Stimulated activated CD4-positive, alpha-beta T cell treated with anti-CD3 and anti-CD28 coated beads, Interleukin-4, amount 100 ng/mL, for 4 hours (primary cell): ENCODE measurements around the gene ATP23.
A peak's percentile ranks its signal among the peaks of the same experiment; 100 is the strongest.

Experiments used
- DNase-seq, 2 experiments: peaks; one replicate each; pipeline ENCODE4 v3.0.0-alpha.2; 2020

Gene ATP23

DNA sequence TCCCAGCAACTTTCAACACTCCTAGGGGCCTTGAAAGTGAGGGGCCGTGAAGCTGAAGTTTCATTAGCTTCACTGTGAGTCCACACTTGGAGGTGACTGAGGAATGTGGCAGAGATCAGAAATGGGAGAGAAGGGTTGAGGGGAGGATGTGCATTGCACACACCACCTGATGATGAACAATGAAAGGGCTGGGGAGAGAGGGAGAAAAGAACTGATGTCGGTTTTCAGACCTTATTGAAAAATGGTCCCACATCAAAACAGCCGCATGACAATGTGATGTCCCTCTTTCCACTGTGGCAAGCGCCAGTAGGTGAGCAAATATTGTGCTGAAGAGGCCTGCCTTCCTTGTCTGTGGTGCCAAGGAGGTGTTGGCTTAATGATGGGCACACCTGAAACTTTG lies 32.3 kb upstream of the ATP23 start:
- DNase-seq: no peak

DNA sequence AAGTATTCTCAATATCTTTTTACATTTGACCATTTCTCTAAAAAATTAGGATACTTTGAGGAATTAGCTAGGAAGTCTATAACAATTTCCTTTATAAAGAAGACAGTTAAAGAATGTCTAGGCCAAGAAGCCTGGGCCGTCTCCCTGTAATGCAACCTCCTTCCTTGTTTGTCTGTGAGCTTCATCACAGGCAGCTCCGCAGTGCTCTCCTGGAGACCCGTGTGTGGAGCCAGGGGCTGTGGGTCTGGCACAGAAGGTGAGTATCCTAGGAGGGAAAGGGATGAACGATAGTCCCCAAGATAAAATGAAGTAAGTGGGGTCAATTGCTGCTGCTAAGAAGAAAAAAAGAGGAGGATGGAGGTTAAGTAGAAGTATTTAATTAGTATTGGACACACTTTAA lies 31.8 kb upstream of the ATP23 start:
- no peak for DNase-seq

DNA sequence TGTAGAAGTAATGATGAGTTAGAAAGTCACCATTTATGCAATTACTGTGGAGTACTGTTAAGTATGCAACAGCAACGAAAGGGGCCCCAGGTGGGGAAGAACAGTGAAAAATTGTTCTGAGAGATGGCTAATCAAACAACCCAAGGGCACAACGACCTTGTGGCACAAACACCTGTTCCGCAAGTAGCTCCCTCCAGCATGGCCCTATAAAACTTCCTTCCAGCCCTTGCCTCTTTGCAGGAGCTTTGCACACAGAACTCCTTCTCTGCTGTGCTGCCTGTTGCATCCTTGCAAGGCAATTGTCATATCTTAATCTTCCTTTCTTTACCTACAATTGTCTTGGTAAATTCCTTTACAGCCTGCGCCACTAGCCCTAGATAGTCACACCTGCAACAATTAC lies 23.2 kb upstream of the ATP23 start:
- no peak for DNase-seq

DNA sequence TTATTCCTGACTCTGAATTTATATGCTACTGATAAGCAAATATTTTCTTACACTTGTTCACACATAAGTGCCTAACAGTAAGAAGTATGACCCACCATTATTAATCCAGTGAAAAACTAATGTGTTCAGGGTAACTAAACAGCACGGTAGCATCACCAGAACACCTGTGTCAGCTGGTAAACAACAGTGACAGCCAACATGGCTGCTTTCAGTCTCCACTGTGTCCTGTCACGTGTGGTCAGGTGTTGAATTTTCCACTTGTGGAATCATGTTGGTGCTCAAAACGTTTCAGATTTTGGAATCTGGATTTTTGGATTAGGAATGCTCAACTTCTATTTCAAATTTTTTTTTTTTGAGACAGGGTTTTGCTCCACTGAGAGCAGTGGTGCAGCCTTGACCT lies 14.3 kb upstream of the ATP23 start:
- DNase-seq: no peak

DNA sequence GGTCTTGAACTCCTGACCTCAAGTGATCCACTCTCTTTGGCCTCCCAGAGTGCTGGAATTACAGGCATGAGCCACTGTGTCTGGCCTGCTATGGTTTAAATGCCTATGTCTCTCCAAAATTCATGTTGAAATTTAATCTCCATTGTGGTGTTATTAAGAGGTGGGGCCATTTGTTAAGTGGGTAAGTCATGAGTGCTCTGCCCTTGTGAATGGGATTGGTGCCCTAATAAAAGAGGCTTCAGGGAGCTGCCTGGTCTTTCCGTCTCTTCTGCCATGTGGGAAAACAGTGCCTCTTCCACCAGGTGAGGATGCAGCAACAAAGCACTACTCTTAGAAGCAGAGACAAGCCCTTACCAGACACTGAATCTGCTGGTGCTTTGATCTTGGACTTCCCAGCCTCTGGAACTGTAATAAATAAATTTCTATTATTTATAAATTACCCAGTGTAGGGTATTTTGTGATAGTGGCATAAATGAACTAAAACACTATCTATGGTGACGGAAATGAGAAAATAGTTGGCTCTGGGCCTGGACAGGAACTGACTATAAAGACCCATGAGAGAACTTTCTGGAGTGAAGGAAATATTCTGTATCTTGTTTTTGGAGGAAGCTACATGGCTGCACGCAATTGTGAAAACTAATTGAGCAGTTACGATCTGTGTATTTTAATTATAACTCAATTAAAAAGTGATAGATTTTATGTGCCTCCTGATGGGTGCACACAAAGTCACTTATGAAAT lies 12.1 kb upstream of the ATP23 start:
- no peak for DNase-seq

DNA sequence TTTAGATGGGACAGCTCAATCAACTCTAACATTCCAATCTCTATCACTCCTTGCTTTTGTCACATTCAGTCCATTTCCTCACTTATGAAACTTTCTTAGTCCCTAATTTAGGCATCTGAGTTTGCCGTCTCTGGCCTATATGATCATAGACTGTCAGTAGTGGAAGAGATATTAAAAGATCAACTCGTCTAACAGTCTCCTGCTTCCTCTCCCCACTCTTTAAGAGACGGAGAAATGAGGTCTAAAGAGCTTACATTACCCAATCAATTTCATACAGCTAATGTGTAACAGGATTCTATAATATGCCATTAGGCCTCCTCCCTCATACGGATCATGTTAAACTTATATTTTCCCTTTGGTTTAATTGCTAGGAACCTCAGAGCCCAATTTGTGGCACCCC lies 6.5 kb upstream of the ATP23 start:
- no peak for DNase-seq

DNA sequence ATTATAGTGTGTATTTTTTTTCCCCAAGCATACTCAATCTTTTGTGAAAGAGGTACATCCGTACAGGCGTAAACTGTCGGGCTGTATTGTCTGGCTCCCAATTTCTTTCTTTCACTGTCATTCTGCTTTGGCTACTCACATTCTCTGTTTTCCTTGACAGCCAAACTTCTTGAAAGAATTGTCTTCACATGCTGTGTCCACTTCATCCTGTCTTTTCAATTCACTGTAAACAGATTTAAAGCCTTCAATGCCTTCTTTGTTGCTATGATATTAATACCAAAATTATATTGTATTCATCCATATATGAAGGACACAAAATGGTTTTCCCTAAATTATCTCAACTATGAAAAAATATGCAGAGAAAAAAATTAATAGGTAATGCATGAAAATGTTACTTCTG lies 6.0 kb upstream of the ATP23 start:
- DNase-seq: no peak

DNA sequence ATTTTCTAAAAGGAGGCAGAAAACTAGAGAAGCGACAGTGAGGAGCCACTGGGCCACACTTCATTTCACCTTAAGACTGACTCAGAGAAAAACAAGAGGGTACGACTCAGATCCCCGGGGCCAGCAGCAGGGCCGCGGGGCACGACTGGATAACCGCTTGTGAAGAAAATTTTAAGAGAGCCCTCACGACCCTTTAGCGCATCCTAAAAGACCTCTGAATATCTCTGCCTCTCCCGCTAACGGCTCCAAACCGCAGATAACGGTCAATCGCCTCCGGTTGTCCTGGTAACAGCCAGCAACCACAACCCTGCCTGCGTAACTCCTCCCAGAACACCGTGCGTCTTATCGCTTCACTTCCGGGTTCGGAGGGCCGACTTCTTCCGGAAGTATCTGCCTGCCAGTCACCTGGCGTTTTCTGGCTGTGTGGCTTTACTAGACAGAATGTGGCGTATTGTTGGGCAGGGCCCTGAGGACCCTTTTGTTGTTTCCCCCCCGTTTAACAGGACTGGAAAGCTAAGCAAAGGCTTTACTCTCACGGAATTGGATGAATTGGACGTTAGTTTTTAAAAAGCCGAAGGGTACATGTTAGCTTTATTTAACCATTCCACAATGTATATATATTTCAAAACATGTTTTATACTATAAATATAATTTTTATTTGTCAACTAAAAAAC lies 5.4 kb upstream of the ATP23 start:
- DNase-seq: peak; percentile 76 to 91

DNA sequence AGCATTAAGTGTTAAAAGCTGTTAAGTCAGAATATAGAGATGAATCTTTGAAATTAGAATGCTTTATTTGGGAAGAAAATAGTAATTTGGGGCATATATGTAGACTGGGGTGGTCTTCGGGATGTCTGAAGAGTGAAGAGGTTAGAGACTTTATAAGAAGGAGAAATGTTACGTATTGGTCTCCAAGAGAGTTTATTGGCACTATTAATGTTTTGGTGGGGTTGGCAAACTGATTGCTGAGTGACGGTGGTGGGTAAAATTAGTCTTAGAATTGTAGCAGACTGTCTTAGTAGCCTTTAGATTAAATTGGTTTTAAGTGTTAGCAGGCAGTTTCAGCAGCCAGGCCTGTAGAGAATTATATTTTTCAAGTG lies 4.9 kb upstream of the ATP23 start:
- no peak for DNase-seq

DNA sequence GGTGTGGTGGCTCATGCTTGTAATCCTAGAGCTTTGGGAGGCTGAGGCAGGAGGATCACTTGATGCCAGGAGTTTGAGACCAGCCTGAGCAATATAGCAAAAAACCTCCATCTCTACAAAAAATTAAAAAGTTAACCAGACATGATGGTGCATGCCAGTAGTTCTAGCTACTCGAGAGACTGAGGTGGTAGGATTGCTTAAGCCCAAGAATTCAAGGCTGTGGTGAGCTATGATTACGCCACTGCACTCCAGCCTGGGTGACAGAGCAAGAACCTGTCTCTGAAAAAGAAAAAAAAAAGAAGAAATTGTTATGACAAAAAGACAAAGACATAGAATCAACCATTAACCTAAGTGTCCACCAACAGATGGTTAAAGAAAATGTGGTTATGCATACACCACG lies 2.1 kb upstream of the ATP23 start:
- no peak for DNase-seq

DNA sequence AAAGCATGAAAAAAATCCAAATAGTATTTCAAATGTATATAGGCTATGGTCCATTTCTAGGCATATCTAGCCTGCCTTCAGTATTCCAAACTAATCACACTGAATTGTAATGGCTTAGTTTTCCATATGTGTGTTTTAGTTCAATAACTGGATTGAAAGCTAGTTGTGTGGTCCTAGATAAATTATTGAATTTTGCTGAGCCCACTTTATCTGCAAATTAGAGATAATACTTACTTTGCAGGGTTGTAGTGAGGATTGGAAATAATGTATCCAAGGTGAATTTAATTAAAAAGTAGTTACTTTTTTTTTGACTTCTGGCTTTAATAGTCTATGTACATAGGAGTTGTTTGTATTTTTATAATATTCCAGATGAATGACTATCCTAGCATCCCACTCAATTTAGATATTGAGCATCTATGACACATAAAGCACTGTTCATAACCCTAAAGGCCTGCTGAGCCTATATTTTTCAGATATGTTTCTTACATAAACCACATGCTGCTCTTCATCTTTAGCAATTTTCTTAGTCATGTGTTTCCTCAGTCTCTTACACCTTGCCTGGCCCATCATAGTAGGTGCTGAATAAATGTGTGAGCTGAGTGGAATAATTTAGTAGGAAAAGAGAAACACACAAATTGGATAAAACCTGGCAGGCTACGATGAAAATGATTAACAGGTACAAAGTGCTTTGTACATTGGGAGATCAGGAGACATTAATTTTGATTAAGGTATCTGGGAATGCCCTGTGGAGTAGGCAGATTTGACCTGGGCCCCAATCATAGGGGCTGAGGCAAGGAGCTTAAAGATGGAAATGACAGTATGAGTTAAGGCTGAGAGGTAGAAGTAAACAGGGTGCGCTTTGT lies 1.1 kb upstream of the ATP23 start:
- DNase-seq: no peak

DNA sequence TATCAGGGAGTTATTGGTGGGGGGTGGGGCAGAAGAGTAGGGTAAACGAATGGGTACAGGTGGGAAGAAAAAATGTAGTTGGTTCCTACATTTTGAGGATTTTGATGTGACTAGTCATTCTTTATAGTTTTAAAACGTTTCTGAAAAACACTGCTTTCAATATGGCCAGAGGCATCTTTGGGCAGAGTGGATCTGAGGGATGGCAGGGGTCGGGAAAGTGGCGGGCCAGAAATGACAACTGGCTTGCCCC lies 527 bp upstream of the ATP23 start:
- no peak for DNase-seq

DNA sequence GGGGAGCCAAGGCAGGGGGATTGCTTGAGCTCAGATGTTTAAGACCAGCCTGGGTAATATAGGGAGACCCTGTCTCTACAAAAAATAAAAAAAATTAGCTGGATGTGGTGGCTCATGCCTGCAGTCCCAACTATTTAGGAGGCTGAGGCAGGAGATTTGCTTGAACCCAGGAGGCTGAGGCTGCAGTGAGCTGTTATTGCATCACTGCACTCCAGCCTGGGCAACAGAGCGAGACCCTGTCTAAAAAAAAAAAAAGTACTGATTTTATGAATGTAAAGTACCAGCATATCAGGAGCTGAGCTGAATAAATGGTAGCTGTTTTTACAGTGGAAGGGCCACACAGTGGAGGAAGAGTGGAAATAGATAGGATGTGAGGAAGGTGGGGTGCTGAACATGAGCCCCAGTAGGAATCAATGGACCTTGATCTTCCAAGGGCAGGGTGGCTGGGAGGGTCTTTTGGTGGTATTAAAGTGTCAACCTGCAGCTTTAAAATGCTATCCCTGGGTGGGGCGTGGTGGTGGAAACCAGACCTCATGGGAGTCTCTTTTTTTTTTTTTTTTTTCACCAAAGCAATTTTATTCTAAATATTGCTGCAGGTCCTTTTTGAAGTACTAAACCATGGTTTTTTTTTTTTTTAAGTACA lies 2.2 kb downstream of the ATP23 start:
- no peak for DNase-seq

DNA sequence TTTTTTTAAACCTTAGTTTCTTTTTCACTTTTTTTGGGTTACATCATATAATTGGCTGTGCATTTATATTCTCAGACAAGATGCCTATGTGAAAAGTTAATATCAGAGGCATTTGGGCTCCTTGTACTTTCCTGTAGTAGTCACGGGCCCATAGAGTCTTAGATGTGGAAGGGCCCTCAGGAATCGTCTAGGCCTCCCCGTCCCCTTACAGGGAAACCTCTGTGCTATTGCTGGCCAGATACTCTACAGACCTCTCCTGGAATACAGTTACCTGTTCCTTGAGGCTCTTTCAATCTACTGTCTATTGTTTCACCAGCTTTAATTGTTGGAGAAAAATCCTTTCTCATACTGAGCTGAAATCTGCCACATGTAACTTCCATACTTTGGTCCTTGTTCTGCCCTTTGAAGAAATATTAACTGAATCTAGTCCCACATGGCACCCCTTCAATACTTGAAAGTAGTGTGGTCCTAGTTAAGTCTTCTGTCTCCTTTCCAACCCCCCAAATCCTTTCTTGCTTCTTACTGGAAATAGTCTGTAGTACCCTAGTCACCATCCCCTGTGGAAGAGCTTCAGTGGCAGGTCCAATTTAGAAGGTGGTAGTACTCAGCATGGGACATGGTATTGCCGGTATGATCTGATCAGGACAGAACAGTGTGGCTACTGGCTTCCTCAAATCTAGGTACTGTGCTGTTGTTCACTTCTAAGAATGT lies 3.1 kb downstream of the ATP23 start:
- DNase-seq: no peak

DNA sequence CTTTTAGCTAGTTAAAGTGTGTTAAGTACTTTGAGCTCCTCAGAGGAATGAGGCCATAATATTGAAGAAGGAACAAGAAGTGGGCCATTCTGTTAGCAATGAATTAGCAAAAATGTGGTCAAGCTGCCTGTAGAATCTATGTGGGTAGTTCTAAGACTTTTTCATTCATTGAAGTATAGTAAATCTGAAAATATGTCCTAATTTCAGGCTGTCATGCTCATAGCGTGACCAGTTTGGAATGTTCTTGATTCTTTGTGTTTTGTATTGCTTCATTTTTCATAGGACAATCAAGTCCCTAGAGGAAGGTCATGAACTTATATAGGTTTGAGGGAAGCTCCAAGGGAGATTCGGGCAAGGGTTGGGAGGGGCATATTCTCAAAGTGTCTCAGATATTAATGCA lies 11.4 kb downstream of the ATP23 start:
- DNase-seq: no peak

DNA sequence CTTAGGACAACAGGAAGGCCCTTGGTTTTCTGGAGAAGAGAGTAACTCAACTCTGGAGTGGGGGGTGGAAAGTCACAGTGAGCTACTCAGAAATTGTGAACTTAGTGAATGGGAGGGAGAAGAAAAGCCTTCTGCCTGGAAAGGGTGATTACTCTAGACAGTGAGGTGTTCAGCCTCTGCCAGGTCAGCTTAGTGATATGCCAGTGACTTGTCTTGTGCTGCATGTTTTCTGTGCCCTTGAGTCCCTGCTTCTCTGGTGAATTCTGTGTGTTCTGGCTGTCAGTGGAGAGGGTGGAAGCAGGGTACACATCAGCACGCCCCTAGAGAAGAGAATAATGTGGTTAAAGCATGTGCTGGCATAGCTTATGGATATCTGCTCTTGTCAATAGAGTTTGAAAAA lies 13.4 kb downstream of the ATP23 start:
- no peak for DNase-seq

DNA sequence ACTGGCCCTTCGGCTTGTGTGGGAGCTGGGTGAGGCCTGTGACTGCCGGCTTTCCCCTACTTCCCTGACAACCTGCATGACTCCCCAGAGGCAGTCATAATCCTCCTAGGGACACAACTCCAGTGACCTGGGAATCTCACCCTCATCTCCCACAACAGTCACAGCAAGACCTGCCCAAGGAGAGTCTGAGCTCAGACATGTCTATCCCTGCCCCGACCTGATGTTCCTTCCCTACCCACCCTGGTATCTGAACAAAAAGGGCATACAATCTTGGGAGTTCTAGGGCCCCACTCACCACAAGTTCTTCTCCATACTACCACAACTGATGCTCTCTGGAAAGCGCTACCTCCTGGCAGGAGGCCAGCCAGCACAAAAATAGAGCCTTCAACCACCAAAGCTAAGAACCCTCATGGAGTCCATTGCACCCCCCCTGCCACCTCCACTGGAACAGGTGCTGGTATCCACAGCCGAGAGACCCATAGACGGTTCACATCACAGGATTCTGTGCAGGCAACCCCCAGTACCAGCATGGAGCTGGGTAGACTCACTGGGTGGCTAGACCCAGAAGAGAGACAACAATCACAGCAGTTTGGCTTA lies 16.8 kb downstream of the ATP23 start:
- no peak for DNase-seq

DNA sequence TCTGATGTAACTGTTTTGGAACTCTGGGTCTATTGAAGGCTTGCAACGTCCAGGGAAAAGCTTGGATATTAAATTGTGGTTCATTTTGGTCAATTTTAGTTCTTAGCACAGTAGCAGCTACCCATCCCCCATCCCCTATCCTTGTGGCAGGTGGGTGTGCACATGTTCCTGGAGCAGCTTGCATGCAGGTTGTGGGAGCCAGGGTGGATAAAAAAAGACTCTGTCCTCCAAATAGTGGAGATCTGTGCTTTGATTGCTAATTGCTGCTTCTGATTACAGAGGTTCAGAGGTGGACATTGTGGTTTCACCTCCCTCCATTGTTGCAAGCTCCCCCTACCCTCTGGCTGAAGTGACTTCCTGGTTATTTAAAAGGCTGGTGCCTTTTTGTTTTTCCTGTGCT lies 23.1 kb downstream of the ATP23 start:
- DNase-seq: no peak

DNA sequence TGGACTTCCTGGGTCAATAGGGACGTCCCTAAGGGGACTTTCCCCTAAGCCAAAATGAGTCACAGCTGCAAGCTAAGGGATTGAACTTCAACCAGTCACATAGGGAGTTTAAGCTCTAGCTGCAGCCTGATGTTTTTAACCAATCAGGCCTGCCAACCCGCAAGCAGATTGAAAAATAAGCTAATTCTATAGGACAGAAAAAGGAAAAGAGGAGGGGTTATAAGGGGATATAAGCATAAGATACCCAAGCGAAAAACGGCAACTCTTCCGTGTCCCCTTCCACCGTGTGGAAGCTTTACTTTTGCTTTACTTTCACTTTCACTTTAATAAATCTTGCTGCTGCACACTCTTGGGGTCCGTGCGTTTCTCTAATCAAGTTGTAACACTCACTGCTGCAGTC lies 24.4 kb downstream of the ATP23 start:
- no peak for DNase-seq

DNA sequence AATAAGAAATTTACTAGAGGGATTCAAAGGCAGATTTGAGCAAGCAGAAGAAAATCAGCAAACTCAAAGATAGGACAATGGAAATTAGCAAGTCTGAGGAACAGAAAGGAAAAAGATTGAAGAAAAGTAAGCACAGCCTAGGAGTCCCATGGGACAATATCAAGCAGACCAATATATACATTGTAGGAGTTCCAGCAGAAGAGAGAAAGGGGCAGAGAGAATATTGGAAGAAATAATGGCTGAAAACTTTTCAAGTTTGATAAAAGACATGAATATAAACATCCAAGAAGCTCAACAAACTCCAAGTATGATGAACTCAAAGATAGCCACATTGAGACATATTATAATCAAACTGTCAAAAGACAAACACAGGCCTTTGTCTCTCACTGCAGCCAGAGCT lies 25.2 kb downstream of the ATP23 start:
- no peak for DNase-seq

DNA sequence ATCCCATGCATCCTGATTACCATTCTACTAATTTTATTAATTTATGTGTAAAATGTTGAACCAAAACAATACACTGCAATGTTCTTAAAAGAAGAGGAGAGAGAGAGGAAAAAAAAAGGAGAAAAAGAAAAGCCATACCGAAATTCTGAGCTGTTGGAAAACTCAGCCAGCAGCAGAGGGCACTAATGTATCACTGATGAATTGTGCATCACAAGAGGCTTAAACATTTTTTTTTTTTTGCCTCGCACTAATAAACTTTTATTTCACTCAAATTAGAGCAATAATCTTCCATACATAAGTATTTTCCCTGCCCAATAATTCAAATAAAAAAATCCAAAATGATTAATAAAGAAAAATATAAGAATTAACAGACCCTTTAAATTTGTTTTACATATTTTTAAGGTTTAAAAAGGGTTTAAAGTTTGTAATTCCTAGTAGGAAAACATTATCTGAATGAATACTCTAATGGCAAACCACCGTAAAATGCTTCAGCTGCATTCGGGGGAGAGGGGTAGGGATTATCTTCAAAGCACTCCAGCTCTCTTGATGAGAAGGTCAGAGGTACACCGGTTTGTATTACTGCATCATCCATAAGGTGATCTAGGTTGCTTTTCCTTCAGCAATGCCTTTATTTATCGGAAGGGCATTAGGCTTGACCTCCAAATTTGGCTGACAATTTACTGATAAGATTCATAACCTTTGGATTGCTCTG lies 41.9 kb downstream of the ATP23 start:
- no peak for DNase-seq

DNA sequence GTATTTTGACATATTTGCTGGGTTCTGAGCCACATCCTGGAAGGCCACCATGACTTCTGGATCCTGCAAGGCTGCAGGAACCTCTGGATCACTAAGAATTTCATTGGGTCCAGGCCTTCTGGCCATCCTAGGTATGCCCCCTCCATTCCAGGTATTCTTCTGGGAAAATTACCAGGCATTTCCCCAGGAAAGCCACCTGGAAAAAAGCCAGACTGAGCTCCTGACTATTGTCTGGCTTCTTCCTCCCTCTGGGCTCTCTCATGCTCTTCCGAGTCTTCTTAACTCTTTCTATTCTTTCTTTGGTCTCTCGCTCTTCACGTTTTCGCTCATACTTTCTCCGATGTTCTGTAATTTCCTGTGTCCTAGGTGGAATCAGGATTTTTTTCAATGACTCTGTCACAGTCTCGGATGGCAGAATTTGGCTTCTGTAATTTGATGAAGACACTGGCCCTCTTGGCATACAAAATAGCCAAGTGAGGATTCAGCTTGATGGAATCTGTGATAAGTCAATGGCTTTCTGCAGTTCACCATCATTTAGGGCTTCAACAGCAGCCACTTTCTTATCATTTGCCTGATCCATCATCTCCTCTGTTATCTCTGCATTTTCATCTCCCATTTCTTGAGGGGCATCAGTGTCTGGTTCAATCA lies 42.6 kb downstream of the ATP23 start:
- no peak for DNase-seq
